ENCODE data around the gene RABGAP1L.
"Not testable (repeated sequence)": the region's sequence is repeated elsewhere in the genome, so short reads cannot be mapped to it uniquely, and the experiment has no call there.

Gene RABGAP1L

DNA sequence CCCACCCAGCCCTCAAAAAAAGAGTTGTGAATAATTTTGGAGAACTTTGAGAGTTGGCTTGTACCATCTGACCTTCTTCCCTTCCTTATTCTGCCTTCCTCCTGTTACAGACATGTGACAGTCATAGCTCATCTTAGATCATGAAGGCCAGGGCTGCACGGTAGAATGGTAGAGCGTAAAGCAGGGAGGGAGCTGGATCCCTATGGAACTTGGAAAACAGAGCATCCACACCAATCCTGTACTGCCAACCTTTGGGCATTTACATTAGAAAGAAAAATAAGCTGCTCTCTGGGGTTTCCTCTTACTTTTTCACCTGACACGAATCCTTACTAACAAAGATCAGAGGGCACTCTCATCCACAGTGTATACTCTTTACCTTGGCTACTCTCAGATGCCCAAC, 409.9 kb downstream of the RABGAP1L start:
- Mint-ChIP-seq H3K27me3 (no peaks in the 10 kb centered on the region), H3K9me3 (peaks cover 7% of the 10 kb centered on the region), H3K36me3 (peaks cover 63% of the 10 kb centered on the region), H3K27ac (no peak overlapping the region), H3K4me3 (no peak overlapping the region), H3K4me1 (no peaks in the 10 kb centered on the region)
- ATAC-seq: no peak

DNA sequence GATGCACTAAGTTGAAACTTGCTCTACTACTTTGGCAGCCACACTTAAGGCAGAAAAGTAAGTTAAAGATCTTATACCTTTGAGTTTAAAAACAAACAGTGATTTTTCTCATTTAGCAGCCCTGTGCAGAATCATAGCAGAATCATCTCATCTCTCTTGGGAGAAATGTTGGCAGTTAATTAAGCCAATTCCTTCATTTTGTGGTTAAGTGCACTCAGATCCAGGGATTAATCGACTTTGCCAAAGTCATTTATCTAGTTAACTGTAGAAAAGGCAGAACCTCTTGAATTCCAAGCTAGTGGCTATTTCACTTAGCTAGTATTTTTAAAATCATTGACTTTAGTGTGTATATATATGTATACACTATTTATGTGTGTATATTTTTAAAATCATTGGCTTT, 413.5 kb downstream of the RABGAP1L start:
- H3K4me3 Mint-ChIP-seq: no peak overlapping the region
- H3K4me1 Mint-ChIP-seq: no peaks in the 10 kb centered on the region
- ATAC-seq: no peak
- no peak overlapping the region for H3K27ac Mint-ChIP-seq
- H3K9me3 Mint-ChIP-seq: peaks cover 13% of the 10 kb centered on the region
- peaks cover 70% of the 10 kb centered on the region for H3K36me3 Mint-ChIP-seq
- H3K27me3 Mint-ChIP-seq: no peaks in the 10 kb centered on the region

DNA sequence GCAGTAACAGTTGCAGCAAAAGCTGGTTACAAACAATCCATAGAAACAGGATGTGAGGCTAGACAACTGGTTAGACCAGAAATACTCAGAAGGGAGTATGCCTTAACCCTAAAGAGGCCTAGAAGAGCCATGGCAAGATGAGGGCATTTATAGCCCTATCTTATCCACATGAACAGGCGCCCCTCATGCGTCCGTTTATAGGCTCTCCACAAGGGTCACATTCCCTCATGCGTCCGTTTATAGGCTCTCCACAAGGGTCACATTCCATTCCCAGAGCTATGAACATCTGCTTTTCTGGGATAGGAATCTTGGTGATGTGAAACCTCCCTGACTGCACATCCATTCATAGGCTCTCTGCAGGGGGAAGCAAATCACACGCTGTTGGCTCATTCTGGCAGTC, 416.8 kb downstream of the RABGAP1L start:
- not testable (repeated sequence) for H3K27me3 Mint-ChIP-seq, H3K4me1 Mint-ChIP-seq, ATAC-seq, H3K4me3 Mint-ChIP-seq, H3K9me3 Mint-ChIP-seq, H3K27ac Mint-ChIP-seq
- H3K36me3 Mint-ChIP-seq: peaks cover 53% of the 10 kb centered on the region

DNA sequence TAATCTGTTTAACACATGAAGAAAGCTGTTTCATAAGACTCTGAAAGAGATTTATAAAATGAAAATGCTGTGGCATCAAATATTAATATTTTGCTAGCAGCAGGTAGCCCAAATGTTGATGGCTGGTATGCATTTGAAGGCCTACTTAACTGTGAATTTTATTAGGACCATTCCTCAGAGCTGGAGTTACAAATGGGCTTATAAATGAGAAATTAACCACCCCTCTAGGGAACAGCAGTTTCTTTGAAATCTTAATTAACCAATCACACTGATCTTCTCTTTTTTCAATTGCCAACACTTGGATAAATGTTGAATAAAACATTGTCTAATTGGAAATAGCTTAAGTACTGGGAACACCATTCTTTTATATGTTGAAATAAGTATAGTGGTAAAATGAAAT, 418.4 kb downstream of the RABGAP1L start:
- peaks cover 54% of the 10 kb centered on the region for H3K36me3 Mint-ChIP-seq
- H3K27ac Mint-ChIP-seq: no peak overlapping the region
- H3K4me3 Mint-ChIP-seq: no peak overlapping the region
- no peaks in the 10 kb centered on the region for H3K27me3 Mint-ChIP-seq
- no peaks in the 10 kb centered on the region for H3K4me1 Mint-ChIP-seq
- ATAC-seq: no peak
- peaks cover 12% of the 10 kb centered on the region for H3K9me3 Mint-ChIP-seq

DNA sequence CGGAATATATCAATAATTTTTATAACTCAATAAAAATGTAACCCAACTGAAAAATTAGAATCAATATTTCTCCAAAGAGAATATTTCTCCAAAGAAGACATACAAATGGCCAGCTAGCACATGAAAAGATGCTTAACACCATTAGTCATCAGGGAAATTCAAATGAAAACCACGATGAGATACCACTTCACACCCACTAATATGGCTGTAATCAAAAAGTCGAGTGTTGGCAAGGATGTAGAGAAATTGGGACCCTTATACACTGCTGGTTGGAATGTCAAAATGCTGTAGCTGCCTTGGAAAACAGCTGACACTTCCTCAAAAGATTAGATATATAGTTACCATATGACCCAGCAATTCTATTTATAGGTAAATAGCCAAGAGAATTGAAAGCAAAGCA, 421.5 kb downstream of the RABGAP1L start:
- Mint-ChIP-seq H3K27ac (no peak overlapping the region), H3K9me3 (peaks cover 9% of the 10 kb centered on the region), H3K36me3 (peaks cover 53% of the 10 kb centered on the region), H3K4me1 (no peaks in the 10 kb centered on the region), H3K27me3 (no peaks in the 10 kb centered on the region), H3K4me3 (no peak overlapping the region)
- ATAC-seq: no peak

DNA sequence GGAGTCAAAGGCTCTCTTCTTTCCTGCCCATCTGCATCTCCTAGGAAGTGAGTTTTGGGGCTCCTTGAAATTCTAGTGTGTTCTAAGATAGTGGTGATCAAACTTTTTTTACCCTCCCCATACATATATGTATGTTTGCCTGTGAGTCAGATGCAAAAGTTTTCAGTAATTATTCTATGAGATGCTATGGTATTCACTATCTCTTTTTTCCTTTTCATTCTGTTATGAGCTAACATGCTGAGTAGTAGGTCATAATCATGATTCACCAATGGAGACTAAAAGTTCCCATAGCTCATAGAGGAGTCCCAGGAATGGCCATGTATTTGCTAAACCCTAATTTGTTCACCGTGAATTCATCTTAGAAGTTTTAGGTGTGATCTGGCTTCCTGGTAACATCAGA, 424.0 kb downstream of the RABGAP1L start:
- H3K4me3 Mint-ChIP-seq: no peak overlapping the region
- H3K4me1 Mint-ChIP-seq: no peaks in the 10 kb centered on the region
- H3K27me3 Mint-ChIP-seq: no peaks in the 10 kb centered on the region
- peaks cover 7% of the 10 kb centered on the region for H3K9me3 Mint-ChIP-seq
- no peak overlapping the region for H3K27ac Mint-ChIP-seq
- H3K36me3 Mint-ChIP-seq: peaks cover 54% of the 10 kb centered on the region
- ATAC-seq: no peak

DNA sequence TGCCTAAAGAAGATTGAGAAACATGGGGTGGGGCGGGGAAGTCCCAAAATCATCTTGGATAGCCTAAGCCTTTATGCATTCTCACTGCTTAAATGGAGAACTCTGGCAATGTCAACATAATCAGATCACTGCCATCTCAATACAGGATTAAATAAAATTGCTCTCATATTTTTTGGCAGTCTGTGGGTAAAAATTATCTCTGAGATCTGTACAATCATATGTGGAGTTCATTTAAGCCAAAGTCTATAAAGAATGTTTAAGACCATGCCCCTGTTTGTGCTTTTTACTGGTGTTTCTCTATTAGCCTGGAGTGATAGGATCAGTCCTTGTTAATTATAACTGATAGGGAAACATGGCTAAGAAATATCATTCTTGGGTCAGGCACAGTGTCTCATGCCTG, 424.8 kb downstream of the RABGAP1L start:
- no peaks in the 10 kb centered on the region for H3K27me3 Mint-ChIP-seq
- peaks cover 58% of the 10 kb centered on the region for H3K36me3 Mint-ChIP-seq
- no peaks in the 10 kb centered on the region for H3K4me1 Mint-ChIP-seq
- H3K4me3 Mint-ChIP-seq: no peak overlapping the region
- no peak overlapping the region for H3K27ac Mint-ChIP-seq
- H3K9me3 Mint-ChIP-seq: peaks cover 10% of the 10 kb centered on the region
- ATAC-seq: no peak

DNA sequence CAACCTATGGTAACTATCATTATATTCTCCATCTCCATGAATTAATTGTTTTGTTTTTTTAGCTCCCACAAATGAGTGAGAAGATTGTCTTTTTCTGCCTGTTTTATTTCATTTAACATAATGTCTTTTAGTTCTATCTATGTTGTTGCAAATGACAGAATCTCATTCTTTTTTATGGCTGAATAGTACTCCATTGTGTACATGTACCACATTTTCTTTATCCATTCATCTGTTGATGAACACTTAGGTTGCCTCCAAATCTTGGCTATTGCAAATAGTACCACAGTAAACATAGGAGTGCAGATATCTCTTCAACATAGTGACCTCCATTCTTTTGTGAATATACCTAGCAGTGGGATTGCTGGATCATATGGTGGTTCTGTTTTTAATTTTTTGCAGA, 429.3 kb downstream of the RABGAP1L start:
- not testable (repeated sequence) for H3K27ac Mint-ChIP-seq, H3K4me1 Mint-ChIP-seq, H3K27me3 Mint-ChIP-seq, H3K4me3 Mint-ChIP-seq, ATAC-seq
- peaks cover 12% of the 10 kb centered on the region for H3K9me3 Mint-ChIP-seq
- H3K36me3 Mint-ChIP-seq: peaks cover 42% of the 10 kb centered on the region

DNA sequence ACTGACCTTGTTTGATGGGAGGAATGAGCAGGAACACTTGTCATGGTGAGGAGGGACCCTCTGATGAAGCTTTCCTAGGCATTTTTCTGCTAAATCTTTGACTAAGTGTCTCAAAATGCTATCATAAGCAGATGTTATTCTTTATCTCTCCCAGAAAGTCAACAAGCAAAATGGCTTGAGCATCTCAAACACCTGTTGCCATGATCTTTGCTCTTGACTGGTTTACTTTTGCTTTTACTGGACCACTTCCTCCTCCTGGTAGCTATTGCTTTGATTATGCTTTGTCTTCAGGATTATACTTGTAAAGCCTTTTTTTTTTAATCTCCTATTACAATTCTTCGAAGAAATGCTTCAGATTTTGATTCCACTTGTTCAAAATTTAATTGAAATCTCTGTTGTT, 445.9 kb downstream of the RABGAP1L start:
- Mint-ChIP-seq H3K36me3 (peaks cover 36% of the 10 kb centered on the region), H3K4me1 (no peaks in the 10 kb centered on the region), H3K4me3 (no peak overlapping the region), H3K9me3 (peaks cover 4% of the 10 kb centered on the region), H3K27ac (no peak overlapping the region), H3K27me3 (no peaks in the 10 kb centered on the region)
- ATAC-seq: no peak

DNA sequence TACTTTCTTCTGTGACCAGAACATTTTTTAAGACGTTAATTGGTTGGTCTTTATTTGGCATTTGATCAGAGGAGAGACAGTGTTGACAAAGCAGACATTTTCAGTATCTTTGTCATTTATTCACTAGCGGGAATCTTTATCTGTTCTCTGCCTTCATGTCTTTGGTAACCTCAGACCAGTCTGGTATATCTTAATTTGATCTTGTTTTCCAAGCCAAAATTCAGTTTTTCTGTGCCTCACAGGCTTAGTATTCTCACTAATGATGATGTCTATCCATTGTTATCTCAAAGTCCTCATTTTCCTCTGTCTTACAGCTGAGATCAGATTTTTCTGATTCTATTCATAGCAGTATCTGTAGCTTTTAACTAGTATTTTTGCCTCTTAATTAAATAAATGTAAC, 447.2 kb downstream of the RABGAP1L start:
- peaks cover 27% of the 10 kb centered on the region for H3K36me3 Mint-ChIP-seq

DNA sequence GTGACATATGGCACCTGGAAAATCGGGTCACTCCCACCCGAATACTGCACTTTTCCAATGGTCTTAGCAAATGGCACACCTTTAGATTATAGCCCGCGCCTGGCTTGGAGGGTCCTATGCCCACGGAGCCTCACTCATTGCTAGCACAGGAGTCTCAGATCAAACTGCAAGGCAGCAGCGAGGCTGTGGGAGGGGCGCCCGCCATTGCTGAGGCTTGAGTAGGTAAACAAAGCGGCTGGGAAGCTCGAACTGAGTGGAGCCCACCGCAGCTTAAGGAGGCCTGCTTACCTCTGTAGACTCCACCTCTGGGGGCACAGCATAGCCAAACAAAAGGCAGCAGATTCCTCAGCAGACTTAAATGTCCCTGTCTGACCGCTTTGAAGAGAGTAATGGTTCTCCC, 458.6 kb downstream of the RABGAP1L start:
- H3K4me3 Mint-ChIP-seq, H3K27me3 Mint-ChIP-seq, H3K4me1 Mint-ChIP-seq, ATAC-seq, H3K27ac Mint-ChIP-seq, H3K9me3 Mint-ChIP-seq: not testable (repeated sequence)
- H3K36me3 Mint-ChIP-seq: peaks cover 73% of the 10 kb centered on the region

More for the DNA sequence above, 447.2 kb downstream of the RABGAP1L start:
- no peak for ATAC-seq
- H3K27me3 Mint-ChIP-seq: no peaks in the 10 kb centered on the region
- no peak overlapping the region for H3K27ac Mint-ChIP-seq
- no peak overlapping the region for H3K4me3 Mint-ChIP-seq
- peaks cover 4% of the 10 kb centered on the region for H3K9me3 Mint-ChIP-seq
- no peaks in the 10 kb centered on the region for H3K4me1 Mint-ChIP-seq

DNA sequence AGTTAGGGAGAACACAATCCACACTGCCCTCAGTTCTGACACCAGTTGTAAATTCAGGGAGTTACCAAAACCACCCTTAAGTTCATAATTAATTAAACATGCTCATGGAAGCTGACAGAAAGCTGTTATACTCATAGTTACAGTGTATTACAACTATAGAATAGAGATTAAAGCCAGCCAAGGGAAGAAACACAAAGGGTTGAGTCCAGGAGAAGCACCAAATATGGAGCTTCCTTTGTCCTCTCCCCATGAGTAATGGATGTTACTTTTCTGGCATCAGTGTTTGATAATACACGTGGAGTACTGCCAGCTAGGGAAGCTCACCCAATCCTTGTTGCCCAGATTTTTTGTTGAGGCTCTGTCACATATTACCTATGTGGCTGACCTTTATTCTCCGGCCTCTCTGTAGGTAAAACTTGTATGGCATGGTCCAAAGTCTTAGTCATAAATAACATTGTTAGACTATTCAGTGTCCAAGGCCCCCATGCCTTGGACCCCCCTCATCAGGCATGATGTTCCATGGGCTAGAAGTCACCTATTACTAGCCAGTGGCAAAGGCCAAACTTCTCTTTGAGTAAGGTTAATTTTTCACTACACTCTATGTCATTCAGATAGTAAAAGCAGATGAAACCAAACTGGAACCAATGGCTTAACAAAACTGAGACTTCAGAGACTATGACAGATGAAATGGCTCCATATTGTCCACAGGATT, 464.2 kb downstream of the RABGAP1L start:
- no peak overlapping the region for H3K27ac Mint-ChIP-seq
- H3K9me3 Mint-ChIP-seq: peaks cover 6% of the 10 kb centered on the region
- H3K36me3 Mint-ChIP-seq: peaks cover 60% of the 10 kb centered on the region
- no peaks in the 10 kb centered on the region for H3K27me3 Mint-ChIP-seq
- no peak overlapping the region for H3K4me3 Mint-ChIP-seq
- no peak for ATAC-seq
- H3K4me1 Mint-ChIP-seq: no peaks in the 10 kb centered on the region

DNA sequence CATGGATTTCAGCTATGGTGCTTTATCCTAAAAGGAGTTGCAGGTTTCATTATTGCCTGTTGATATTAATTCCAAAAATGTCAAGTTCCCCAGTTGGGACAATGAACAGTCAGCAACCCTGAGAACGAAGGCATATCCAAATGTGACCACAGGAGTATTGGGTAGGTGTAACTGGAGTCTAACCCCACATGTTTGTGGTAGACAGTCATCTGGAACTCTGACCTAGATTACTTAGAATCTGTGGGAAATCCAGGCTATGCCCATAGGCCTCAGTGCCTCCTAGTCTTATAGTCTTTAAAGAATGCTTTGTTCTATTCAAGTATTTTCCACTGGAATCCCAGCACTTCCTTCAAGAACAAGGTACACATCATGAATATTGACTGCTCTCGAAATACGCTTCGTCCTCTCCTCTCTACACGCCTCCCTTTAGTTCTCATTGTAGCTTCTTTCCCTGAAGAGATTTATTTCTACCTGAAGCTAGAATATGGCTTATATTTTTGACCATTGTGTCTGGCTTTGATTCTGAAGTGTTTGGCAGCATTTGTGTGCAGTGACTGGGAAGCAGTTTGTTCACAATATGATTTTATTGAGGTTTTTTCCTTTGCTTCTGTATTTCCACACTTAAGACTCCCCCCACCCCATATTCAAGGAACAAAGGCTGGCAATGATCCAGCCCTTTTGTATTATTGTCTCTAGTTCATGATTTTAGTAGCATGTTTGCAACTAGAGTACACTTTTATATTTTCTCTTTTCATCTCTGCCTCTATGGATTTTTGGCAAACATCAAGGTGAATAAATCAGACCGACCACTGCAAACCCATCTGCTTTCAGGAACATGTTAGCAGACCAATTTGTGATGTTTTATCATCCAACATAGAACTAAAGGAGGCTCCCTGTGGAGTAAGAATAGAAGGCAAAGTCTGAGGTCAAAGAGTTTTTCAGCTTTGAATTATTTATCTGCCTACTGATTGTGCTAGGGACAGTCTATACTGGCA, 467.0 kb downstream of the RABGAP1L start:
- no peaks in the 10 kb centered on the region for H3K4me1 Mint-ChIP-seq
- ATAC-seq: no peak

DNA sequence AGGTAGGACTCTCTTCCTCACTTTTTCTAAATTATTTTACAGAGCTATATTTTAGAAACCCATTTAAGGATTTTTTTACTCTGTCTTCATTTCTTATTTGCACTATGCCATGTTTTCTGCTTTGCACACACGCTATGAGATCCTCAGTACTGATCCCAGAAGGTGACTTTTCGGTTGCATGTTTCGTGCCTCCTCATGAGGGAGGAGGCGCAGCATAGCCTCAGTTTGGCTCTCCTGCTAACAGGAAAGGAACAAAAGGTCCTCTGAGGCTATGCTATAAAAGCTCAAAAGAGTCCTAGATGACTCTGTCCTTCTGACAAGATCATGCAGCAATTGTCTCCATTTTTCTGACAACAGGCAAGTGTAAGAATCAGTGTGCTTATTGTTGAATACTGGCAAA, 478.2 kb downstream of the RABGAP1L start:
- Mint-ChIP-seq H3K4me3 (no peak overlapping the region), H3K27ac (no peak overlapping the region), H3K9me3 (peaks cover 2% of the 10 kb centered on the region), H3K27me3 (no peaks in the 10 kb centered on the region), H3K36me3 (peaks cover 26% of the 10 kb centered on the region), H3K4me1 (no peaks in the 10 kb centered on the region)
- ATAC-seq: no peak

More for the DNA sequence above, 467.0 kb downstream of the RABGAP1L start:
- no peak overlapping the region for H3K27ac Mint-ChIP-seq
- no peaks in the 10 kb centered on the region for H3K27me3 Mint-ChIP-seq
- no peaks in the 10 kb centered on the region for H3K9me3 Mint-ChIP-seq
- H3K36me3 Mint-ChIP-seq: peaks cover 32% of the 10 kb centered on the region
- no peak overlapping the region for H3K4me3 Mint-ChIP-seq

DNA sequence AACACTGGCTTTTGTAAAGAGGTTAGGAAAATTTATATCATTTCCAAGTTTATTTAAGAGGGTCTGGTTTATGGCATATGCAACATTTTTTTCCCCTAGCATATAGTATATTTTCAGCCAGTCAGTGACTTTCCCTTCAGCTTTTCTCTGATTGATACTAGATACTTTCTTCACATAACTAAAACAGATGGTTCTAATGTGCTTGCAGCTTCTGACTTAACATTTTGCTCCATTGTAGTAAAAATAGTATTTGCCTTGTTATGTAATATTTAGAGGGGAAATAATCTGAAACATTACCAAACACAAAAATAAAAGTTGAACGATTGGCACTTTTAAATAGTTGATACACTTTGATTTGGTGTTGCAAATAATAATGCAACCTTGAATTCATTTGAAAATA, 480.1 kb downstream of the RABGAP1L start:
- H3K27ac Mint-ChIP-seq: no peak overlapping the region
- H3K27me3 Mint-ChIP-seq: no peaks in the 10 kb centered on the region
- peaks cover 5% of the 10 kb centered on the region for H3K4me1 Mint-ChIP-seq
- peaks cover 2% of the 10 kb centered on the region for H3K9me3 Mint-ChIP-seq
- no peak overlapping the region for H3K4me3 Mint-ChIP-seq
- H3K36me3 Mint-ChIP-seq: peaks cover 31% of the 10 kb centered on the region
- no peak for ATAC-seq

DNA sequence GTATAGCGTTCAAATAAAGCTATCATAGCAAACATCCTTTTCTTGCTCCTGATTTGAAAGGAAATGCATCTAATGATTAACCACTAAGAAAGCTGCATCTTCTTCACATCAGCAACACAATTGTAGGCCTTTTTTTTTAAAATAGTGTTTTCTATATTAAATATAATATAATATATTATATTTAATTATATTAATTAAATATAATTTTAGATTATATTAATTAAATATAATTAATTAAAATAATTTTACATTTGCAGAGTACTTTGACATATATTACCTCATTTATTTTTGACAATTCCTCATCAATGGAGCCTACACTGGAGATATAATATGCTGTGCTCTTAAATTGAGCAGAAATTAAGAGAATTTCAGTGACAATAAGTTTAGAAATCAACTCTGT, 481.5 kb downstream of the RABGAP1L start:
- no peak for ATAC-seq
- Mint-ChIP-seq H3K36me3 (peaks cover 41% of the 10 kb centered on the region), H3K9me3 (peaks cover 5% of the 10 kb centered on the region), H3K4me1 (peaks cover 6% of the 10 kb centered on the region), H3K4me3 (no peak overlapping the region), H3K27me3 (no peaks in the 10 kb centered on the region), H3K27ac (no peak overlapping the region)

All from stimulated activated memory B cell treated with anti-CD40 and anti-IgM and Interleukin-4, amounts not matched to agents 10 μg/mL and 1 μg/mL and 100 μg/mL, for 72 hours (primary cell).